HCT116 (cell line): ENCODE results near the gene CASK. TPM values are rescaled to one million over a fixed set of nuclear protein-coding genes. Genes with fewer than 3 reads are reported as not detected.

Source experiments
- ATAC-seq: fragments of 200-7000 bp; cut with Tn5 transposase; 2 replicates; pipeline ENCODE4 v1.9.1; 2020; ENCODE audit warnings: mild to moderate bottlenecking, moderate library complexity
- BruUV-seq: library from RNA; stranded (reverse); fragments of 400-500 nt; replicated peaks from 2 replicates; lab custom pipeline; 2021; lab: Mats Ljungman, UMichigan
- CTCF ChIA-PET: fragments of 300-600 bp; sonication (Branson Sonifier 250); formaldehyde crosslinking; loops from one replicate; lab custom pipeline; 2021; ENCODE audit warnings: antibody characterized with exemption; lab: Charles Lee
- POLR2A ChIA-PET: fragments of 300-600, 350-600 bp; sonication (Branson Sonifier 250); formaldehyde crosslinking; loops from one replicate; lab custom pipeline; 2021; ENCODE audit warnings: antibody characterized with exemption; lab: Charles Lee
- RAD21 ChIA-PET, 2 experiments: fragments of 300-600 bp; sonication (Branson Sonifier 250); formaldehyde crosslinking; loops; one replicate each; lab custom pipeline; 2023; ENCODE audit warnings: low total read pairs in 2 of 2; ENCODE audit not compliant: uncharacterized antibody in 2 of 2, unreplicated experiment in 2 of 2, low non-redundant PET in 1 of 2; lab: Charles Lee
- DNase-seq: peaks from one replicate; pipeline ENCODE4 v3.0.0-alpha.2; 2010; ENCODE audit warnings: low read depth, low spot score
- H2AFZ ChIP-seq: fragments of 200-600 bp; shearing (Covaris generic), sonication (generic); 2 replicates; pipeline ENCODE4 v1.6.1; 2017; ENCODE audit warnings: low read depth, mixed run types, mixed read lengths, antibody characterized with exemption, low read length; ENCODE audit not compliant: poor library complexity, severe bottlenecking
- H3K27ac ChIP-seq: 2 replicates; pipeline ENCODE4 v1.5.1; 2012; ENCODE audit warnings: low read depth, low read length
- H3K27me3 ChIP-seq: fragments of 200-600 bp; sonication (generic); 2 replicates; pipeline ENCODE4 v1.6.1; 2016; ENCODE audit warnings: mixed run types, low read length, mixed read lengths; ENCODE audit not compliant: insufficient read depth
- H3K36me3 ChIP-seq, 2 experiments: fragments of 200-500 bp in 1 of 2; fragments of 200-600 bp in 1 of 2; sonication (Bioruptor generic) in 1 of 2; sonication (generic) in 1 of 2; 2 replicates each; pipeline versions ENCODE4 v1.5.1 to v1.6.1; 2014 to 2016; ENCODE audit warnings: low read length in 2 of 2, inconsistent platforms in 1 of 2, mixed read lengths in 1 of 2, mixed run types in 1 of 2; ENCODE audit not compliant: insufficient read depth in 2 of 2, control insufficient read depth in 1 of 2
- H3K4me1 ChIP-seq, 2 experiments: fragments of 200-600 bp in 1 of 2; sonication (generic) in 1 of 2; 2 replicates each; pipeline versions ENCODE4 v1.5.1 to v1.6.1; 2012 to 2017; ENCODE audit warnings: low read length in 2 of 2, inconsistent platforms in 1 of 2, mild to moderate bottlenecking in 1 of 2, mixed read lengths in 1 of 2, mixed run types in 1 of 2, moderate library complexity in 1 of 2; ENCODE audit not compliant: insufficient read depth in 2 of 2, control insufficient read depth in 1 of 2
- H3K4me2 ChIP-seq: fragments of 200-600 bp; sonication (generic); 2 replicates; pipeline ENCODE4 v1.6.1; 2017; ENCODE audit warnings: mixed run types, low read length, mixed read lengths
- H3K4me3 ChIP-seq, 2 experiments: fragments of 200-600 bp in 1 of 2; sonication (generic) in 1 of 2; replicated peaks in 1 of 2; 2 replicates each; pipeline ENCODE4 v1.5.1; 2011 to 2016; ENCODE audit warnings: low read length in 2 of 2, control low read depth in 1 of 2, low read depth in 1 of 2, mild to moderate bottlenecking in 1 of 2, mixed read lengths in 1 of 2, mixed run types in 1 of 2
- H3K79me2 ChIP-seq: fragments of 200-600 bp; sonication (generic); 2 replicates; pipeline ENCODE4 v1.6.1; 2017; ENCODE audit warnings: mild to moderate bottlenecking, mixed run types, low read length, moderate library complexity, mixed read lengths; ENCODE audit not compliant: insufficient read depth
- H3K9ac ChIP-seq: fragments of 200-600 bp; sonication (generic); 2 replicates; pipeline ENCODE4 v1.6.1; 2016; ENCODE audit warnings: low read length, mixed read lengths
- H3K9me2 ChIP-seq: fragments of 200-600 bp; sonication (generic), shearing (Covaris generic); 2 replicates; pipeline ENCODE4 v1.6.1; 2017; ENCODE audit warnings: mixed run types, mild to moderate bottlenecking, moderate library complexity; ENCODE audit not compliant: insufficient read depth
- H3K9me3 ChIP-seq, 2 experiments: fragments of 200-500 bp in 1 of 2; fragments of 200-600 bp in 1 of 2; sonication (Bioruptor generic) in 1 of 2; sonication (generic) in 1 of 2; 2 replicates each; pipeline ENCODE4 v1.6.1; 2014 to 2017; ENCODE audit warnings: low read length in 2 of 2, mixed read lengths in 2 of 2, inconsistent platforms in 1 of 2, low read depth in 1 of 2, mild to moderate bottlenecking in 1 of 2, mixed run types in 1 of 2, moderate library complexity in 1 of 2; ENCODE audit not compliant: control insufficient read depth in 1 of 2, insufficient read depth in 1 of 2
- H4K20me1 ChIP-seq: fragments of 200-600 bp; sonication (generic), shearing (Covaris generic); 2 replicates; pipeline ENCODE4 v1.6.1; 2017; ENCODE audit warnings: mixed run types, mild to moderate bottlenecking, moderate library complexity; ENCODE audit not compliant: insufficient read depth
- ATF3 ChIP-seq: IDR thresholded peaks from 2 replicates; pipeline ENCODE4 v1.6.1; 2012
- CBX3 ChIP-seq: IDR thresholded peaks from 2 replicates; pipeline ENCODE4 v1.6.1; 2012; ENCODE audit warnings: low read depth
- CTCF ChIP-seq, 3 experiments: fragments of 200-600 bp in 1 of 3; sonication (generic) in 1 of 3; IDR thresholded peaks in 2 of 3; conservative IDR thresholded peaks in 1 of 3; 2 replicates each; pipeline ENCODE4 v1.5.1; 2012 to 2017; ENCODE audit warnings: low read depth in 2 of 3, low read length in 2 of 3, antibody characterized with exemption in 1 of 3, borderline replicate concordance in 1 of 3, control low read depth in 1 of 3, mild to moderate bottlenecking in 1 of 3, mixed read lengths in 1 of 3, mixed run types in 1 of 3, moderate library complexity in 1 of 3; ENCODE audit not compliant: insufficient read depth in 1 of 3
- EGR1 ChIP-seq: IDR thresholded peaks from 2 replicates; pipeline ENCODE4 v1.6.1; 2012; ENCODE audit warnings: low read depth
- EZH2phosphoT487 ChIP-seq: fragments of 200-600 bp; IDR thresholded peaks from 2 replicates; pipeline ENCODE4 v1.6.1; 2018; ENCODE audit warnings: antibody characterized with exemption, borderline replicate concordance
- FOSL1 ChIP-seq: IDR thresholded peaks from 2 replicates; pipeline ENCODE4 v1.6.1; 2012; ENCODE audit warnings: low read depth
- JUND ChIP-seq: IDR thresholded peaks from 2 replicates; pipeline ENCODE4 v1.6.1; 2012
- POLR2AphosphoS5 ChIP-seq: IDR thresholded peaks from 2 replicates; pipeline ENCODE4 v1.6.1; 2011; ENCODE audit warnings: mild to moderate bottlenecking, low read depth, low read length, moderate library complexity
- TCF7L2 ChIP-seq: IDR thresholded peaks from 2 replicates; pipeline ENCODE4 v1.7.0; 2011; ENCODE audit warnings: borderline replicate concordance, inconsistent platforms; ENCODE audit not compliant: insufficient read depth, insufficient read length; ENCODE audit errors: extremely low read depth
- YY1 ChIP-seq: IDR thresholded peaks from 2 replicates; pipeline ENCODE4 v1.6.1; 2011; ENCODE audit warnings: low read length, low read depth, moderate library complexity, mild to moderate bottlenecking; ENCODE audit not compliant: insufficient replicate concordance; ENCODE audit errors: extremely low read depth
- ZNF274 ChIP-seq: fragments of 200-500 bp; sonication (Bioruptor generic); IDR thresholded peaks from 2 replicates; pipeline ENCODE4 v1.6.1; 2014; ENCODE audit warnings: mild to moderate bottlenecking, low read depth, low read length, inconsistent platforms
- intact Hi-C: fragments of 100-400 bp; cut with micrococcal nuclease; formaldehyde crosslinking; loops from 2 replicates; pipeline ENCODE4 v1.10.0; 2022
- total RNA-seq: library from RNA; stranded (reverse); gene quantifications from one replicate; pipeline ENCODE4 v1.2.1, GENCODE V29; 2021; ENCODE audit not compliant: unreplicated experiment

The CASK gene
- total RNA-seq, 1 experiment from 2014 or later: 39.0 TPM

- TF ChIP-seq CTCF (IDR thresholded peaks at IDR 0.05 in 2 of 3, conservative IDR thresholded peaks at IDR 0.05 in 1 of 3; ENCODE audit: borderline replicate concordance in 1 of 3, insufficient read depth in 1 of 3, low read depth in 2 of 3, low read length in 2 of 3): no peak
- TF ChIP-seq, all 23 proteins: peak for 0
Measured at GRCh38 chrX:41739871-41740270, 183.5 kb downstream of the CASK start (continued).

- no peaks in the 10 kb centered on the region for H3K36me3 ChIP-seq
- no peak for ATAC-seq
- intact Hi-C loops: no loop called here
- H3K4me2 ChIP-seq: no peak overlapping the region
- ChIA-PET POLR2A (no interaction called here), RAD21 (no interaction called here), CTCF (no interaction called here)
- no peaks in the 10 kb centered on the region for H3K9me3 ChIP-seq
- no peak overlapping the region for H2AFZ ChIP-seq
- H3K4me1 ChIP-seq: no peaks in the 10 kb centered on the region
- no peaks in the 10 kb centered on the region for H3K27me3 ChIP-seq
- H3K9me2 ChIP-seq: no peaks in the 10 kb centered on the region
- H3K4me3 ChIP-seq: no peak overlapping the region
- no peak overlapping the region for H3K9ac ChIP-seq
- no peaks in the 10 kb centered on the region for H3K79me2 ChIP-seq
- no peak overlapping the region for H3K27ac ChIP-seq
- no peak for DNase-seq
- no peak for TF ChIP-seq ZNF274
- no peak for TF ChIP-seq CTCF (IDR thresholded peaks at IDR 0.05 in 2 of 3, conservative IDR thresholded peaks at IDR 0.05 in 1 of 3; ENCODE audit: borderline replicate concordance in 1 of 3, insufficient read depth in 1 of 3, low read depth in 2 of 3, low read length in 2 of 3)
- no peak for TF ChIP-seq EGR1
- no peak for TF ChIP-seq FOSL1
- TF ChIP-seq ATF3: no peak
- TF ChIP-seq CBX3: no peak
- no peak for TF ChIP-seq TCF7L2
- no peak for TF ChIP-seq JUND
- no peak for TF ChIP-seq POLR2AphosphoS5
- TF ChIP-seq YY1: no peak
- TF ChIP-seq EZH2phosphoT487: no peak
- TF ChIP-seq, all 23 proteins: peak for 0
- no TSS peak for BruUV-seq
- H4K20me1 ChIP-seq: no peaks in the 10 kb centered on the region
Measured at GRCh38 chrX:41737065-41737464, 186.3 kb downstream of the CASK start.
